Suprapubic skin (tissue), 4 donors: ENCODE results near the gene POLR1E.

Source experiments
- CTCF ChIP-seq, 2 donors: fragments of 200-600 bp in 1 of 2; fragments of 450-650 bp in 1 of 2; sonication (generic) in 1 of 2; IDR thresholded peaks; one replicate each; pipeline ENCODE4 v1.5.1; 2016 to 2019; ENCODE audit warnings: antibody characterized with exemption in 2 of 2, mild to moderate bottlenecking in 1 of 2, moderate library complexity in 1 of 2
- EP300 ChIP-seq: sonication (generic); formaldehyde crosslinking; IDR thresholded peaks from one replicate; pipeline ENCODE4 v1.6.1; 2017; ENCODE audit warnings: antibody characterized with exemption
- POLR2A ChIP-seq, 2 donors: fragments of 450-650 bp; IDR thresholded peaks; one replicate each; pipeline ENCODE4 v1.6.1; 2017; ENCODE audit warnings: antibody characterized with exemption in 2 of 2, mild to moderate bottlenecking in 2 of 2, moderate library complexity in 2 of 2
- POLR2AphosphoS5 ChIP-seq, 3 donors: sonication (generic); formaldehyde crosslinking; IDR thresholded peaks; one replicate each; pipeline ENCODE4 v1.6.1; 2017; ENCODE audit warnings: antibody characterized with exemption in 3 of 3

DNA sequence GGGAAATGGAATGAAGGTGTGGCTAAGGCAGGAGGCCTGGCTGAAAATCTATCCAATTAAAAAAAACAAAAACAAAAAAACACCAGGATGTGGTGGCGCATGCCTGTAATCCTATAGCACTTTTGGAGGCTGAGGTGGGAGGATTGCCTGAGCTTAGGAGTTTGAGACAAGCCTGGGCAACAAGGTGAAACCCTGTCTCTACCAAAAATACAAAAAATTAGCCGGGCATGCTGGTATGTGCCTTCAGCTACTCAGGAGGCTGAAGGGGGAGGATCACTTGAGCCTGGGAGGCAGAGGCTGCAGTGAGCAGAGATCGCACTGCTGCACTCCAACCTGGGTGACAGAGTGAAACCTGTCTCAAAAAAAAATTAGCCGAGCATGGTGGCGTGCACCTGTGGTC, 42.2 kb upstream of the POLR1E start:
- TF ChIP-seq CTCF (IDR thresholded peaks at IDR 0.05) (no peak), POLR2AphosphoS5 (IDR thresholded peaks at IDR 0.05) (no peak), EP300 (no peak), POLR2A (IDR thresholded peaks at IDR 0.05) (no peak)
